IPS DF 4.7 (cell line): ENCODE data around the gene ICOS.
"Not testable (repeated sequence)": the region's sequence is repeated elsewhere in the genome, so short reads cannot be mapped to it uniquely, and the experiment has no call there.

ENCODE experiments used
- DNase-seq: peaks from one replicate; pipeline ENCODE4 v3.0.0-alpha.2; 2013; ENCODE audit warnings: low spot score; ENCODE audit errors: extremely low read depth

Gene ICOS

GRCh38 chr2:203916756-203917155, 19.8 kb upstream of the ICOS start:
- DNase-seq = no peak

GRCh38 chr2:203918264-203918663, 18.3 kb upstream of the ICOS start:
- no peak for DNase-seq

DNA sequence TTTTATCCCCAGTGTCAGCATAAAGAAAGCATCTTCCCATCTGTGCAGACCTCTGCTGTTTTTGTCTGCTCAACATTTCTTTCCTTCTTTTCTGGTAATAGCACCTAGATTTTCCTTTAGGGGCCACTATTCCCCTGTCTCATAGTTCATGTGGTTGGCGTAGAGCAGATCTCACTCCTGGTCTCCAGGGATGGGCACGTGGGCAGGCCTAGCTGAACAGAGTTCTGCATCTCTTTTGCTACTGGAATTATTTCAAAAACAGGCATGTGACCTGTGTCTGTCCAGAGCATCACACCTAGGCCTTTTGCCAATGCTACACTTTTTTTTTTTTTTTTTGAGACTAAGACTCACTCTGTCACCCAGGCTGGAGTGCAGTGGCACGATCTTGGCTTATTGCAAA, 17.7 kb upstream of the ICOS start:
- DNase-seq = no peak

DNA sequence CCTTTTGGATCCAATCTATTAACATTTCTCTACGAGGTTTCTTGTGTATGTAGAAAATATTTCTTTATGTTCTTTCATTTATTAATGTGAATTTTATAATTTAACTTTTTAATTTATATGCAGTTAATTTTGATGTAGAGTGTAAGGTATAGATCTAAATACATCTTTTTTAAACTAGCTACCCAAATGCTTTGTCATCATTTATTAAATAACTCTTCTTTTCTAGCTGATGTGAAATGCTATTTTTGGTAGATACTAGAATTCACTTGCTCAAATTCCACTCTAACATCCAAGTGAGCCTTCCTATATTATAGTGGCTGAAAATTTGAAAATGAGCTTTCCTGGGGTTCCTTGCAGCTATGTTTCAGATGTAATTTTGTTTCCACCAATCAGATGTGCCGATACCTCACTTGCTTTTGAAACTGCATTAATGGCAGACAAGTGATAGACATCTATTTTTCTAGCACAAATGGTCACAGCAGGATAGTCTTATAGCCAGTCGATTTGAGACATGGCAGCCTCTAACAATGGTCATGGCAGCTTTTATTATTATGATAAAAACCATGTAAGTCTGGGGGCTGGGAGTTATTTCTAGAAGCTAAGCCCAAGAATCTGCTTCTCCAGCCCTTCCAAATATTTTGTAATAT, 10.9 kb upstream of the ICOS start:
- DNase-seq = no peak

DNA sequence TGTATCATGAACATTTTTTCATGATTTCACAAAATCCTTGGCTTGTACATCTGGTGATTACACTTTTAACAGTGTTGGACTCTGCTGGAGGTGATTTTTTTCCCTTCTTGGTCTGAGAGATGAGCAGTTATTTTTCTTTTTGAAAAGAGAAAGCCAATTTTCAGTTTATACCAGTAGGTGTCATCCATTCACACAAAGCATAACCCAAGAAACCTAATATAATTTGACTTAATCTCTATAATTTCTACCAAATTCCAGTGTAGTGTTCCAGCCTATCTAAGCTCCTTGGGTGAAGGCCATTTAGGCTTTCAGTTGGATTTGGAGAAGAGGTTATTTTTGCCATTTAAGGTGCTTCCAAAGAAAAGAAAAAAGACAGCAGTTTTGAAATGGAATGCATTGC, 7.7 kb upstream of the ICOS start:
- no peak for DNase-seq

GRCh38 chr2:203931262-203931661, 5.3 kb upstream of the ICOS start:
- not testable (repeated sequence) for DNase-seq

DNA sequence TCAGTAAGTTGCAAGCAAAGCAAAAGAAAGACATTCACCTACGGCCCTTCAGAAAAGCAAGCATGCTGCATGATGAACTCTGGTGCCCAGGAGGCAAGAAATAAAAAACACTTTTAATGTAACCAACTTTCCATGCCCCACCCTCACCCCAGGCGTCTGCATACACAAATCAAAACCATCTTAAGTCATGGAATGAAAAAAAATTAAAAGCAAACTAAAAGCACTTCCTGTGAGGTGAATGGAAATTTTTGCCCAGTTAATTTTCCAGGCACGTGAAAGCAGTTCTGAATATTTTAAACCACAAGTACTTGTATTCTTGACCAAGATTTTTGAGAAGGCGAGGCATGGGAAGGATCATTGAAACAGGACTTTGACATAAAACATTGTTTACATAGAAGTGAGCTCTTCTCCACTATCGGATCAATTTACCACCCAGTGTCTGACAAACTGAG, 2.5 kb upstream of the ICOS start:
- no peak for DNase-seq

DNA sequence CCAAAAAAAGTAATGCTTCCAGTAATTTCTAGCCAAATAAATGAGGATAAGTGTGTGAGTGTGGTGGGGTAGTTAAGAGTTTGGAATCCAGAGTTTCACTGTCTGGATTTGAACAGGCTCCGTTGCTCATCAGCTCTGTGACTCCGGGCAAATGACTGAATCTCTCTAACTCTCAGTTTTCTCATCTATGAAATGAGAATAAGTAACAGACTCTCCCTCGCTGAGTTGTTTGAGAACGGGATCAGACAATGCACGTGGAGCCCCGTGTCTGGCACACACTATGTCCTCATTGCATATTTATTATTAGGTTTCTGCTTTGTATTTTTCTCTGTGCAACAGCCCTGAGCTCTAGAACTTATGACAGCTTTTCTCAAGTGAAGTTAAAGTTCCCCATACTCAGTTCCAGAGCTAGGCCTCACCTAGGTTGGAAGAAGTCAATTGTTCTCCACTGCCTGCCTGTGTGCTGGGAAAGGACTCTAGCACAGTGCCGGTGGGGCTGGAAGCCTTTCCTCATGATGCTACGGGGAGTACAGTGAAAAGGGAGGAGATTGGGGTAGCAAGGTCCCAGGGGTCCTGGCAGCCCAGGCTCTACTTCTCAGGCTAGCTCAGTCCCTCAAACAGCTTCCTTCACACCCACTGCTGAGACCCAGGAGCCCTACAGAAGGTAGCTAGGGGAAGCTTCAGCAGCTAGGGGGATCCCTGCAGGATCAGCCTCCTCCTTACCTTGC, 1.7 kb upstream of the ICOS start:
- DNase-seq = no peak

DNA sequence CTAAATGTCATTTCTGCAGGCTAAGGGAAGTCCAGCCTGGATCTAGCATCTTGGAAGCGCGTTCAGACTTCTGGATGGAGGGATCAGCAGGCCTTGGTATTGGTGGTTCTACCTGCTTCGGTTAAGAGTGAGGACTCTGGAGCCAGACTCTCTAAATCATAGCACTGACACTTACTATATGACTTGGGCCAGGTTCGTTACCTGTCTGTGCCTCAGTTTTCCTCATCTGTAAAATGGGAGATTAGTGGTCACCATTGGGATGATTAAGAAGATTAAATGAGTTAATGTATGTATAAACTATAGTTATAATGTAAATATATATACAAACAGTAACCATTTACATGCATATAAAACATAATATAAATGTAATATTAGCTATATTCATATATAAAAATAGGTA, 995 bp upstream of the ICOS start:
- DNase-seq = no peak

DNA sequence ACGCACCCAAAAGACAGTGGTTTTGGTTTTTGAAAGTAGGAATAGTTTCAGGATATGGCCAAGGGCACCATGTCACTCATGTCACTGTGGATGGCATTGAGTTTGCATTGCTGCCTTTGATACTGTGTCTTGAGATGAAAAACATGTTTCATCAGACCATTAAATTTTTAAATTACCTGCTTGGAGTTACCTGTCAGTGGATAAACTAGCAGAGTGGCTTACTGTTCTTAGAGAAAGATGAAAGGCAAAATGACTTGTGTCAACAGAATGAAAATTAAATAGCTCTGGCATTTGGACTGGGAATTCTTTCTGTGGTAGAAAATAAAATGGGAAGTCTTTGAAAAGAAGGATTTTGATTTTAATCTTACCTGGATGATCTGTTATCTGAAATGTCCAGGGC, 386 bp downstream of the ICOS start:
- DNase-seq = no peak

DNA sequence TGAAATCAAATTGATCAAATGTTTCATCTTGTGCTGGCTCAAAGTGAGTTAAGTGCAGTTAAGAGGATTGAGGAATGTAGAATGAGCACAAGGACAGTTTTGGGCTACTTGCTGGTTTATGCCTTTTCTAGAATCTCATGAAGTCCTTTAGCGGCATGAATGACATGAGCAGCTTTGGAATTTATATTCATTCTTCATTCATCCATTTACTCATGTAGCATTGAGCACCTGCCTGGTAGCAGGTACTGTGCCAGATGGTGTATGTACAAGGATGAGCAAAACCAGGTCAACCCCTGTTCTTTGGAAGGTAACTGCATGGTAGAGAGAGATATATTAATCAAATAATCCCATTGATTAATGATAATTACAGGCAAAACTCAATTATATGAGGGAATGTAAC, 1.2 kb downstream of the ICOS start:
- DNase-seq = no peak

DNA sequence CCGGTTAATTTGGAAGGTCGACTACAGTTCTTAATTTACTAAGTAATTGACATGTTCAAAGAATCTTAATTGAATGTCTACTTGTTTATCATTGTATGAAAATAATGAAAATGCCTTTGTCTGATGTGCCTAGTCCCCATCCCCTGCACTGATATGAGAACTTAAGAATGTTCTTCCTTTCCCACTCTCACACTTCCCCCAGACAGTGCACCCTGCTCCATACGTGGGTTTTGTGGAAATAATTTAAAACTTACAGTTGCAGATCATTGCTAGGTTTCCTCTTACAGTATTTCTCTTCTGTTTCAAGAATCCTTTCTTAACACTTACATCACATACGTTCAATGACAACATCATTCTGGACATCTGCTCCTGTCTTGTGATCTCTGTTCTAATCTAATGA, 3.5 kb downstream of the ICOS start:
- no peak for DNase-seq

- not testable (repeated sequence) for DNase-seq
These were observed 7.2 kb downstream of the ICOS start for GRCh38 chr2:203943493-203944382.

DNA sequence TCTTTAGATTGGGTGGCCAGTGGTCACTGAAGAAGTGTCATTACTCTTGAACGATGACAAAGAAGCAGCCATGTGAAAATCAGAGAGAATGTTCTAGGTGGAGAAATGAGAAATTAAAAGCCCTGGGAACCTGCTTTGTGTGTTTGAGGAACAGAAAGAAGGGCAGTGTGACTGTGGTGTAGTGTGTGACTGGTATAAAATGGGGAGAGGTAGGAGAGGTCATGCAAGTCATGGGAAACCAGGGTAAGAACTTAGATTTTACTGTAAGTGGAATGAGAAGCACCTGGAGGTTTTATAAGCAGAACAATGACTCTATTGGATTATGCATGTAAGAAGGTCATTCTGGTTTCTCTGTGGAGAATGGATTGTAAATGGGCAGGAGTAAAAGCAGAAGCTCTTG, 12.2 kb downstream of the ICOS start:
- no peak for DNase-seq

- no peak for DNase-seq
These were observed 12.7 kb downstream of the ICOS start for GRCh38 chr2:203949228-203949627.

GRCh38 chr2:203951366-203951902, 14.9 kb downstream of the ICOS start:
- no peak for DNase-seq

GRCh38 chr2:203959265-203959664, 22.7 kb downstream of the ICOS start:
- no peak for DNase-seq

GRCh38 chr2:203959672-203960071, 23.1 kb downstream of the ICOS start:
- DNase-seq = no peak

GRCh38 chr2:203960811-203961210, 24.2 kb downstream of the ICOS start:
- DNase-seq = no peak

DNA sequence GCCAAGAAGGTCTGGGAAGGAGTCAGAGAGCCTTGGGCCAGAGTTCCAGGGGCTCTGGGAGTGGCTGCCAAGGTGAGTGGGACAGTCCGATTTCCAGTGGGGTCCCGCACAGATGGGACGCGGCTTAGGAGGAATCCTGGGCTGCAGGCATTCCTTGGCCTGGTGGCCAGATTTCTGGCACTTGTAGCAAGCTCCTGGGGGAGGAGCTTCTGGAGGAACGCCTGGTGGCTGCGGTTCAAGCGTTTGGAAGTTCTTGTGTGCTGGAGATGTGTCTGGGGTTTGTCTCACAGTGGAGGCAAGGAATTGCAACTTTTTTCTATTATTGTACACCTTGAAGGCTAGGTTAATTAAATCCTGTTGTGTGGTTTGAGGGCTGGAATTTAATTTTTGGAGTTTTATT, 28.6 kb downstream of the ICOS start:
- DNase-seq = not testable (repeated sequence)

- DNase-seq = no peak
These were observed 34.7 kb downstream of the ICOS start for GRCh38 chr2:203971251-203971650.

DNA sequence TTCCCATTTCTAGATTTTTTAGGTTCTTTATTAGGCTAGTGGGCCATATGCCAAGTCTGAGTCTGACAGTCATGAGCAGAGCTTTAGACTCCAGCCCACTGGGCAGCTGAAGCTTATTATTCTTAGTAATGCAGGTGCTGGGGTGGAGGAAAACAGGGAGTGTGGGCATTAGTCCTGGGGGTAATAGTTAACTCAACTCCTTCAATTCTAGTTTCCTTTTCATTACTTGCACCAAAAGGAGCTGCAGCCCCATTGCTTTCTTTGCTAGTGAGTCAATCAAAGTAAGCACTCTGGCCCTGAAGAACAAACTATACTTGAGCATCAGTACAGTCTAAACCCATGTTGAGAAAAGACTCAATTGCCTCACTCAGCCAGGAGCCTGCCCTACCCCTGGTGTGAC, 35.5 kb downstream of the ICOS start:
- DNase-seq = no peak
